BJ (cell line): ENCODE results near the gene HIVEP3. TPM values are rescaled to one million over a fixed set of nuclear protein-coding genes. Genes with fewer than 3 reads are reported as not detected.

Experiments
- CTCF ChIA-PET: fragments of 350-600 bp; formaldehyde crosslinking; extraction: SDS; loops from one replicate; lab custom pipeline; 2021; ENCODE audit warnings: antibody characterized with exemption, inconsistent platforms; lab: Yijun Ruan, JAX
- POLR2A ChIA-PET: fragments of 300-600 bp; sonication (Branson Sonifier 250); formaldehyde crosslinking; extraction: SDS; loops from one replicate; lab custom pipeline; 2021; ENCODE audit warnings: antibody characterized with exemption; lab: Charles Lee
- DNase-seq: peaks from one replicate; pipeline ENCODE4 v3.0.0-alpha.2; 2011; ENCODE audit warnings: low read depth
- H3K27me3 ChIP-seq: 2 replicates; pipeline ENCODE4 v1.6.0; 2011; ENCODE audit warnings: low read length; ENCODE audit not compliant: control insufficient read depth, insufficient read depth
- H3K36me3 ChIP-seq: 2 replicates; pipeline ENCODE4 v1.5.1; 2011; ENCODE audit warnings: low read length; ENCODE audit not compliant: control insufficient read depth, insufficient read depth
- H3K4me3 ChIP-seq: 2 replicates; pipeline ENCODE4 v1.5.1; 2011; ENCODE audit warnings: low read depth, mild to moderate bottlenecking, control low read depth, low read length
- CTCF ChIP-seq: IDR thresholded peaks from 2 replicates; pipeline ENCODE4 v1.5.1; 2011; ENCODE audit warnings: low read depth, mild to moderate bottlenecking, control low read depth, inconsistent platforms, low read length, moderate library complexity; ENCODE audit not compliant: insufficient read depth
- polyA plus RNA-seq: library from polyadenylated mRNA; depleted of rRNA; stranded (reverse); fragments of >200 nt; gene quantifications from 2 replicates; pipeline ENCODE4 v1.2.3, GENCODE V29; 2011

The HIVEP3 gene
- polyA plus RNA-seq, 1 experiment = 4.0 TPM

- TF ChIP-seq CTCF = no peak
- ChIA-PET POLR2A (no interaction called here), CTCF (interaction anchor here (1.1 to 1.5 kb wide), 2 partner anchors 10 to 113 kb away, joined by 4 read pairs; no protein-coding TSS in a partner anchor)
- Histone ChIP-seq H3K36me3 (no peaks in the 10 kb centered on the region), H3K4me3 (peak overlapping the region; percentile 48), H3K27me3 (no peaks in the 10 kb centered on the region)
- no peak for DNase-seq
Observed at GRCh38 chr1:41917835-41918449, 780 bp downstream of the HIVEP3 start.

- no peak for DNase-seq
- Histone ChIP-seq H3K36me3 (no peaks in the 10 kb centered on the region), H3K27me3 (no peaks in the 10 kb centered on the region), H3K4me3 (no peak overlapping the region)
- ChIA-PET POLR2A (no interaction called here), CTCF (interaction anchor here (1.0 kb wide), 1 partner anchor 105 kb away, joined by 6 read pairs; no protein-coding TSS in a partner anchor)
- TF ChIP-seq CTCF = no peak
Observed at GRCh38 chr1:41917076-41917475, 1.6 kb downstream of the HIVEP3 start.

GRCh38 chr1:41915786-41916571 is 2.7 kb downstream of the HIVEP3 start:
- CTCF ChIA-PET = interaction anchor here (1.0 to 1.2 kb wide), 2 partner anchors 24 to 104 kb away, joined by 4 to 6 read pairs; no protein-coding TSS in a partner anchor

GRCh38 chr1:41914516-41914915 is 4.2 kb downstream of the HIVEP3 start:
- TF ChIP-seq CTCF = no peak
- ChIA-PET POLR2A (no interaction called here), CTCF (no interaction called here)
- Histone ChIP-seq H3K4me3 (no peak overlapping the region), H3K27me3 (no peaks in the 10 kb centered on the region), H3K36me3 (no peaks in the 10 kb centered on the region)
- no peak for DNase-seq

More at GRCh38 chr1:41915786-41916571, 2.7 kb downstream of the HIVEP3 start:
- no peaks in the 10 kb centered on the region for H3K27me3 ChIP-seq
- TF ChIP-seq CTCF = no peak
- DNase-seq = no peak
- H3K4me3 ChIP-seq = no peak overlapping the region
- H3K36me3 ChIP-seq = no peaks in the 10 kb centered on the region
- POLR2A ChIA-PET = no interaction called here

- ChIA-PET CTCF (no interaction called here), POLR2A (no interaction called here)
- no peak for DNase-seq
- Histone ChIP-seq H3K36me3 (no peaks in the 10 kb centered on the region), H3K27me3 (no peaks in the 10 kb centered on the region), H3K4me3 (no peak overlapping the region)
- TF ChIP-seq CTCF = no peak
Observed at GRCh38 chr1:41913014-41913413, 5.7 kb downstream of the HIVEP3 start.
